Neuronal stem cell (in vitro differentiated cells): ENCODE results near the gene RFC3.

Experiments used
- DNase-seq: peaks from one replicate; pipeline ENCODE4 v3.0.0-alpha.2; 2013; ENCODE audit warnings: low spot score
- H2AFZ ChIP-seq: one replicate; pipeline ENCODE4 v1.6.1; 2013; ENCODE audit warnings: mild to moderate bottlenecking, low read length, inconsistent platforms
- H2AK5ac ChIP-seq: 2 replicates; pipeline ENCODE4 v1.6.1; 2013; ENCODE audit warnings: low read depth, mild to moderate bottlenecking, inconsistent platforms, low read length, moderate library complexity, mixed read lengths
- H2BK120ac ChIP-seq: 2 replicates; pipeline ENCODE4 v1.6.1; 2013; ENCODE audit warnings: low read depth, mild to moderate bottlenecking, inconsistent platforms, low read length, moderate library complexity, mixed read lengths
- H2BK12ac ChIP-seq: one replicate; pipeline ENCODE4 v1.6.1; 2013; ENCODE audit warnings: low read length, inconsistent platforms
- H2BK15ac ChIP-seq: 2 replicates; pipeline ENCODE4 v1.6.1; 2013; ENCODE audit warnings: mild to moderate bottlenecking, low read length, inconsistent platforms, mixed read lengths
- H2BK5ac ChIP-seq: one replicate; pipeline ENCODE4 v1.6.1; 2013; ENCODE audit warnings: inconsistent platforms, mild to moderate bottlenecking, low read length, moderate library complexity
- H3K14ac ChIP-seq: one replicate; pipeline ENCODE4 v1.6.1; 2013; ENCODE audit warnings: low read length, inconsistent platforms
- H3K18ac ChIP-seq: 2 replicates; pipeline ENCODE4 v1.6.1; 2013; ENCODE audit warnings: low read length, inconsistent platforms
- H3K23ac ChIP-seq: 2 replicates; pipeline ENCODE4 v1.6.1; 2013; ENCODE audit warnings: low read depth, mild to moderate bottlenecking, mixed read lengths, low read length, inconsistent platforms; ENCODE audit not compliant: poor library complexity
- H3K27ac ChIP-seq: replicated peaks from 3 replicates; pipeline ENCODE4 v1.5.1; 2013; ENCODE audit warnings: low read length, inconsistent platforms
- H3K27me3 ChIP-seq, 3 experiments: 2 replicates each; pipeline ENCODE4 v1.6.1; 2013; ENCODE audit warnings: low read length in 3 of 3, mild to moderate bottlenecking in 2 of 3, inconsistent platforms in 1 of 3, low read depth in 1 of 3, mixed read lengths in 1 of 3, moderate library complexity in 1 of 3; ENCODE audit not compliant: control insufficient read depth in 3 of 3, insufficient read depth in 3 of 3
- H3K36me3 ChIP-seq, 2 donors: replicated peaks in 1 of 2; 2 replicates each; pipeline ENCODE4 v1.6.1; 2013; ENCODE audit warnings: low read length in 2 of 2; ENCODE audit not compliant: control insufficient read depth in 2 of 2, insufficient read depth in 2 of 2
- H3K4ac ChIP-seq: 2 replicates; pipeline ENCODE4 v1.6.1; 2013; ENCODE audit warnings: inconsistent platforms, mild to moderate bottlenecking, low read length, moderate library complexity
- H3K4me1 ChIP-seq, 2 donors: 1 replicate in 1 of 2; 2 replicates in 1 of 2; pipeline ENCODE4 v1.6.1; 2013; ENCODE audit warnings: low read length in 2 of 2, low read depth in 1 of 2; ENCODE audit not compliant: control insufficient read depth in 2 of 2, insufficient read depth in 1 of 2
- H3K4me2 ChIP-seq: one replicate; pipeline ENCODE4 v1.6.1; 2013; ENCODE audit warnings: mild to moderate bottlenecking, low read length, inconsistent platforms; ENCODE audit not compliant: insufficient read depth, poor library complexity, severe bottlenecking
- H3K4me3 ChIP-seq, 2 donors: 2 replicates each; pipeline ENCODE4 v1.5.1; 2013; ENCODE audit warnings: low read length in 2 of 2, mild to moderate bottlenecking in 2 of 2, inconsistent platforms in 1 of 2, moderate library complexity in 1 of 2
- H3K79me1 ChIP-seq: one replicate; pipeline ENCODE4 v1.6.1; 2013; ENCODE audit warnings: low read depth, mild to moderate bottlenecking, inconsistent platforms, low read length, moderate library complexity
- H3K9ac ChIP-seq: one replicate; pipeline ENCODE4 v1.6.1; 2013; ENCODE audit warnings: mild to moderate bottlenecking, low read depth, low read length, inconsistent platforms; ENCODE audit not compliant: poor library complexity
- H3K9me3 ChIP-seq, 2 donors: replicated peaks in 1 of 2; 2 replicates each; pipeline versions ENCODE3 to v1.6.1; 2013; ENCODE audit warnings: low read length in 2 of 2, mild to moderate bottlenecking in 2 of 2, inconsistent platforms in 1 of 2, low read depth in 1 of 2, mixed read lengths in 1 of 2, moderate library complexity in 1 of 2; ENCODE audit not compliant: control insufficient read depth in 2 of 2, insufficient read depth in 1 of 2
- H4K8ac ChIP-seq: one replicate; pipeline ENCODE4 v1.6.1; 2013; ENCODE audit warnings: low read depth, mild to moderate bottlenecking, inconsistent platforms, low read length, moderate library complexity
- H4K91ac ChIP-seq: one replicate; pipeline ENCODE4 v1.6.1; 2013; ENCODE audit warnings: low read length, low read depth, mild to moderate bottlenecking, inconsistent platforms; ENCODE audit not compliant: poor library complexity
- WGBS, 2 donors: extraction: QIAGEN DNeasy Blood & Tissue Kit; methylation state at CpG; one replicate each; pipeline ENCODE4 v1.1.7; 2013; ENCODE audit warnings: missing lambda C conversion rate in 2 of 2, mixed read lengths in 1 of 2; ENCODE audit not compliant: insufficient read length in 2 of 2, insufficient replicate concordance in 1 of 2; ENCODE audit errors: extremely low coverage in 2 of 2; 5-methylcytosine and 5-hydroxymethylcytosine counted together

RFC3 gene

DNA sequence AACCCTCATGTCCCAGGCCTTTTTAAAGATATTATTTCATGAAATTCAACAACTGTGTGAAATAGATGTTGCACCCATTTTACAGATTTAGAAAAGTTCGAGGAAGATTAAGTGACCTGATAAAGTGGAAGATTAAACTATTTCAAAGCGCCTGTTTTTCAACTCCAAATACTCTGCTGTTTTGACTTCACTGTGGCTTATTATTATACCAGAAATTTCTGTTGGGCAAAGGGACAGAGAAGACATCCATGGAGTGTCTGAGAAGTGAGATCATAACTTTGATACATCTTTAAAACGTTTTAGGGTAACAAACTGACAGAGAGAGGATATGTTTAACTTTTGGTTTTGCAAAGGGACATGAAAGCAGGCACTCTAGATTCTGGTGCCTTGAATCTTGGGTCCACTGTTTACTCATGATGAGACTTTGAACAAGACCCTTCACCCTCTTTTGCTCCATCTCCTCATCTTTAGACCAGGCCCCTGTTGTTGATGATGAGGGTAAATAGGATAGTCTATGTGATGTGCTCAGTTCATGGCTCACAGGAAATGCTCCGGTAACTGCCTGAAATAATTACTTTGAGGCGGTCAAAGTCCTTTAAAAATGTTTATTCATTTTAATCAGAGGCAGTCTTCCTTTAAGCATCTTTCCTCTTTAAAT, 55.4 kb downstream of the RFC3 start:
- no CpG with 5 or more reads among the region's 5 CpGs for WGBS, 2 donors
- Histone ChIP-seq H2BK12ac (no peak overlapping the region), H3K14ac (no peak overlapping the region), H3K9me3 (peaks cover 0 to 2% of the 10 kb centered on the region in 2 donors), H3K23ac (no peak overlapping the region), H3K4ac (no peak overlapping the region), H3K4me3 (no peak overlapping the region), H3K79me1 (no peaks in the 10 kb centered on the region), H4K8ac (no peak overlapping the region), H2BK120ac (no peak overlapping the region), H3K9ac (no peak overlapping the region), H3K18ac (no peak overlapping the region), H3K27ac (no peak overlapping the region), H3K4me1 (peaks cover 0 to 4% of the 10 kb centered on the region in 2 donors), H3K27me3 (no peaks in the 10 kb centered on the region), H3K36me3 (peaks cover 3 to 9% of the 10 kb centered on the region in 2 donors), H2BK5ac (no peak overlapping the region), H4K91ac (no peak overlapping the region), H3K4me2 (no peak overlapping the region), H2AFZ (no peak overlapping the region), H2AK5ac (no peak overlapping the region), H2BK15ac (no peak overlapping the region)
- DNase-seq = no peak

DNA sequence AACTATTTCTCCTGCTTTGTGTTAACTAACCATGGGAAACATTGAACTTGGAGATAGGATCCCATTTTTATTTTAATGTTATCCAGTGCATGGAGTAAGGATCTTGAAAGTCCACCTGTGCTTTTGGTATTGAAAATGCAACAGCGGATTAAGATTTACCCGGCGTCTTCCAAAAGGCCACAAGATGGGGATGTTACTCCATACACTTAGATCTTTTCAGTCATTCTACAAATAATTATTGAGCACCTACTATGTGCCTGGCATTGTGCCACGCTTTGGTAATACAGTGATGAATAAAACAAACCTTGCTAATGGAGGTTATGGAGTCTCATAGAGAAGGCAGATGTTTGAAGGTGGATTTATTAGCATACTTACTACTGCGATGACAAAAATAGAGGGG, 56.9 kb downstream of the RFC3 start:
- Histone ChIP-seq H2AFZ (no peak overlapping the region), H3K23ac (no peak overlapping the region), H2AK5ac (no peak overlapping the region), H4K8ac (no peak overlapping the region), H2BK15ac (no peak overlapping the region), H3K4me1 (peaks cover 0 to 2% of the 10 kb centered on the region in 2 donors), H3K9me3 (peaks cover 0 to 3% of the 10 kb centered on the region in 2 donors), H2BK12ac (no peak overlapping the region), H3K9ac (no peak overlapping the region), H3K36me3 (peaks cover 2 to 5% of the 10 kb centered on the region in 2 donors), H3K79me1 (no peaks in the 10 kb centered on the region), H3K27ac (no peak overlapping the region), H4K91ac (no peak overlapping the region), H3K27me3 (no peaks in the 10 kb centered on the region), H3K4me3 (no peak overlapping the region), H3K4me2 (no peak overlapping the region), H3K18ac (no peak overlapping the region), H3K14ac (no peak overlapping the region), H2BK120ac (no peak overlapping the region), H3K4ac (no peak overlapping the region), H2BK5ac (no peak overlapping the region)
- WGBS, 2 donors = no CpG with 5 or more reads among the region's 5 CpGs
- DNase-seq = no peak

DNA sequence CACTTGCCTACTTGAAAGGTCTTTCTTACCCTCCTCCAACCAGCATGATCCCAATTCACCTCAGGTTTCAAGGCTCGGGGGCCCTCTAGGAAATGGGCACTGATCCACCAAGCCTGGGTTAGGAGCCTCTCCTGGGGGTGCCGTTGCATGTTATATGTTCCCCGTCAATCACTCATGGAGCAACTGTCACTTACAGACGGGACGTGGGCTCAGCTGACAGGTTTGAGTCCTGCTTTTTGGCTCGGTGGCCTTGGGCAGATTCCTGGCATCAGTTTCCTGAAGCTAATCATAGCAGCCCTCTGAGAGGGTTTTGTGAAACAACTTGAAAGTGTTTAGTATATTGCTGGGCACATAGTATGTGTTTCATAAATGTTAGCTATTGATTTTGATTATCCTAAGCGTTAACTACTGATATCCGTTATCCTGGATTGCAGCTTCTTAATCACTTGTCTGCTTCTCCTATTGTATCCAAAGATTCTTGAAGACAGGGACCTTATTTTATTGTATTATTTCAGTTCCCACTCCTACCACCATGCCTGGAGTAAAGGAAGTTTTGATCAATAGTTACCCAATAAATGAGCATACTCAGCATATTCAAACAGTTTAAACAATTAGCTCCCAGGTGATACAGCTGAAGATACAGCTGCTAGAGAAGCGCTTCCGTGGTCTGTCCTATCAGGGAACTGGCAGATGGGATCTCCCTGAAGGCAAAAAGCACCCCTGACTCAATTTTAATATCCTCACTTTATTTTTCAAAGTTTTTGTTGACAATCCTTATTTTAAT, 57.9 kb downstream of the RFC3 start:
- Histone ChIP-seq H2AFZ (no peak overlapping the region), H4K91ac (no peak overlapping the region), H3K4me3 (no peak overlapping the region), H3K27me3 (no peaks in the 10 kb centered on the region), H3K9me3 (peaks cover 0 to 4% of the 10 kb centered on the region in 2 donors), H2AK5ac (no peak overlapping the region), H3K4me1 (peaks cover 0 to 2% of the 10 kb centered on the region in 2 donors), H2BK12ac (no peak overlapping the region), H3K79me1 (no peaks in the 10 kb centered on the region), H3K14ac (no peak overlapping the region), H4K8ac (no peak overlapping the region), H3K36me3 (peaks cover 2 to 11% of the 10 kb centered on the region in 2 donors), H3K4me2 (no peak overlapping the region), H3K9ac (no peak overlapping the region), H3K27ac (no peak overlapping the region), H3K18ac (no peak overlapping the region), H2BK15ac (no peak overlapping the region), H2BK5ac (no peak overlapping the region), H3K4ac (no peak overlapping the region), H2BK120ac (no peak overlapping the region), H3K23ac (no peak overlapping the region)
- no CpG with 5 or more reads among the region's 10 CpGs for WGBS, 2 donors
- no peak for DNase-seq

DNA sequence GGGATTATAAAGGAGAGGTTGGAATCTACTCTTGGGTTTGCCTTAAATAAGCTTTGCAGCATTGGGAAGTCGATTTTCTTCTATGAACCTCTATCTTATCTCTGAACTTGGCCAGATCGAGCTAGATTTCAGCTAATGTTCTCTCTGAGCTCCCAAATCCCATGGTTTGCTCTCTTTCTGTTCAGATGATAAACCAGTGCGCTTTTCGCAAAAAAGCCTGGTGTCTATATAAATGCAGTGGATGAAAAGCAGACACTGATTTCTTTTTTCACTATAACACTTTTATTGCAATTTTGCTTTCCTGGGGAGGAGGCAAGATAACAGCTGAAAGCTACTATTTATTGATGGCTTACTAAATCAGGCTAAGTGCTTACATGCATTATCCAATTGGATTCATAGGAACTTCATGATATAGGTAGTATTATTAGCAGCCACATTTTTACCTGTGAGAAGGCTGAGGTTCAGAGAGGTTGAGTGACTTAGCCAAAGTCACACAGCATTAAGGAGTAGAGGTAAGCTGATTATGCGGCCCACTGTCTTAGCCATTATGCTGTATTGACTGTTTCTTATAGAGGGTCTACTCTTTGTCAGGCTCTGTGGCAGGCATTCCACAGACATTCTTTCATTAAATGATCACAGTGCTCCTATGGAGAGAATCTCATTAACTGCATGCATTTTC, 58.9 kb downstream of the RFC3 start:
- no peak overlapping the region for H3K27ac ChIP-seq
- H2BK12ac ChIP-seq = no peak overlapping the region
- no peak overlapping the region for H2BK5ac ChIP-seq
- peaks cover 0 to 2% of the 10 kb centered on the region in 2 donors for H3K4me1 ChIP-seq
- H3K4ac ChIP-seq = no peak overlapping the region
- peaks cover 2 to 4% of the 10 kb centered on the region in 2 donors for H3K9me3 ChIP-seq
- H3K36me3 ChIP-seq = peaks cover 4 to 12% of the 10 kb centered on the region in 2 donors
- DNase-seq = no peak
- no peak overlapping the region for H2BK15ac ChIP-seq
- H2BK120ac ChIP-seq = no peak overlapping the region
- no peak overlapping the region for H4K91ac ChIP-seq
- no peak overlapping the region for H4K8ac ChIP-seq
- H3K79me1 ChIP-seq = no peaks in the 10 kb centered on the region
- no peak overlapping the region for H3K9ac ChIP-seq
- H3K14ac ChIP-seq = no peak overlapping the region
- H3K4me3 ChIP-seq = no peak overlapping the region
- no peak overlapping the region for H3K4me2 ChIP-seq
- H2AFZ ChIP-seq = no peak overlapping the region
- no peak overlapping the region for H3K18ac ChIP-seq
- WGBS, 2 donors = no CpG with 5 or more reads among the region's 5 CpGs
- H3K27me3 ChIP-seq = no peaks in the 10 kb centered on the region
- H3K23ac ChIP-seq = no peak overlapping the region
- no peak overlapping the region for H2AK5ac ChIP-seq
